HEK293T (cell line): ENCODE results near the gene SLC4A7.

Experiments
- CTCF ChIA-PET: fragments of 350-600 bp; formaldehyde crosslinking; extraction: SDS; loops from one replicate; lab custom pipeline; 2021; ENCODE audit warnings: antibody characterized with exemption, inconsistent platforms; lab: Yijun Ruan, JAX
- POLR2A ChIA-PET: fragments of 350-600 bp; formaldehyde crosslinking; extraction: SDS; loops from one replicate; lab custom pipeline; 2020; ENCODE audit warnings: antibody characterized with exemption, inconsistent platforms; lab: Yijun Ruan, JAX
- DNase-seq: peaks from one replicate; pipeline ENCODE4 v3.0.0; 2012; ENCODE audit warnings: mixed read lengths; ENCODE audit errors: extremely low spot score
- ARNT ChIP-seq: fragments of 450-650 bp; IDR thresholded peaks from 2 replicates; pipeline ENCODE4 v1.6.1; 2017; ENCODE audit warnings: mild to moderate bottlenecking
- BHLHE40 ChIP-seq: fragments of 450-650 bp; IDR thresholded peaks from 2 replicates; pipeline ENCODE4 v1.6.1; 2016; ENCODE audit warnings: mild to moderate bottlenecking, moderate library complexity, borderline replicate concordance
- CTBP1 ChIP-seq: fragments of 450-650 bp; IDR thresholded peaks from 2 replicates; pipeline ENCODE4 v1.6.1; 2016; ENCODE audit warnings: borderline replicate concordance
- ELF4 ChIP-seq: fragments of 450-650 bp; IDR thresholded peaks from 2 replicates; pipeline ENCODE4 v1.6.1; 2017; ENCODE audit warnings: antibody characterized with exemption
- FOXA1 ChIP-seq: fragments of 450-650 bp; IDR thresholded peaks from 2 replicates; pipeline ENCODE4 v1.6.1; 2016; ENCODE audit warnings: mild to moderate bottlenecking
- FOXK2 ChIP-seq: fragments of 450-650 bp; IDR thresholded peaks from 2 replicates; pipeline ENCODE4 v1.6.1; 2016; ENCODE audit warnings: mild to moderate bottlenecking
- FOXM1 ChIP-seq: fragments of 450-650 bp; IDR thresholded peaks from 2 replicates; pipeline ENCODE4 v1.6.1; 2017; ENCODE audit warnings: mild to moderate bottlenecking, borderline replicate concordance
- HDGF ChIP-seq: fragments of 450-650 bp; IDR thresholded peaks from 2 replicates; pipeline ENCODE4 v1.6.1; 2017; ENCODE audit warnings: antibody characterized with exemption, borderline replicate concordance
- L3MBTL2 ChIP-seq: fragments of 450-650 bp; conservative IDR thresholded peaks from 2 replicates; pipeline ENCODE4 v1.6.1; 2016; ENCODE audit warnings: mild to moderate bottlenecking
- LEF1 ChIP-seq: fragments of 450-650 bp; IDR thresholded peaks from 2 replicates; pipeline ENCODE4 v1.6.1; 2017; ENCODE audit warnings: mild to moderate bottlenecking, borderline replicate concordance
- NFRKB ChIP-seq: fragments of 450-650 bp; IDR thresholded peaks from 2 replicates; pipeline ENCODE4 v1.6.1; 2016; ENCODE audit warnings: mild to moderate bottlenecking, moderate library complexity
- PKNOX1 ChIP-seq: fragments of 450-650 bp; IDR thresholded peaks from 2 replicates; pipeline ENCODE4 v1.6.1; 2016
- SP1 ChIP-seq: fragments of 450-650 bp; IDR thresholded peaks from 2 replicates; pipeline ENCODE4 v1.6.1; 2017
- SUZ12 ChIP-seq: fragments of 450-650 bp; IDR thresholded peaks from 2 replicates; pipeline ENCODE4 v1.6.1; 2016; ENCODE audit warnings: mild to moderate bottlenecking
- TARDBP ChIP-seq: fragments of 450-650 bp; IDR thresholded peaks from 2 replicates; pipeline ENCODE4 v1.6.1; 2016
- ZNF384 ChIP-seq: fragments of 450-650 bp; IDR thresholded peaks from 2 replicates; pipeline ENCODE4 v1.6.1; 2016

Gene SLC4A7

GRCh38 chr3:27464646-27465045 lies 19.5 kb downstream of the SLC4A7 start:
- DNase-seq = no peak
- ChIA-PET POLR2A (no interaction called here), CTCF (no interaction called here)
- TF ChIP-seq BHLHE40 (no peak), L3MBTL2 (no peak), PKNOX1 (no peak), SP1 (no peak), FOXA1 (no peak), ELF4 (no peak), SUZ12 (no peak), NFRKB (no peak), HDGF (no peak), FOXM1 (no peak), ARNT (no peak), ZNF384 (no peak), TARDBP (no peak), LEF1 (no peak), FOXK2 (no peak)

GRCh38 chr3:27462228-27462627 lies 22.0 kb downstream of the SLC4A7 start:
- TF ChIP-seq NFRKB = no peak
- TF ChIP-seq ELF4 = no peak
- TF ChIP-seq L3MBTL2 = no peak
- no peak for DNase-seq
- POLR2A ChIA-PET = no interaction called here
- CTCF ChIA-PET = no interaction called here

GRCh38 chr3:27458929-27459328 lies 25.3 kb downstream of the SLC4A7 start:
- no peak for DNase-seq
- ChIA-PET CTCF (no interaction called here), POLR2A (no interaction called here)
- TF ChIP-seq ELF4 (no peak), NFRKB (no peak), SUZ12 (no peak), CTBP1 (no peak), TARDBP (no peak), FOXM1 (no peak), FOXA1 (no peak), BHLHE40 (no peak), L3MBTL2 (no peak), ZNF384 (no peak), FOXK2 (no peak)

- ChIA-PET POLR2A (no interaction called here), CTCF (no interaction called here)
Observed at GRCh38 chr3:27456554-27456953, 27.6 kb downstream of the SLC4A7 start.

GRCh38 chr3:27454914-27455313 lies 29.3 kb downstream of the SLC4A7 start:
- no peak for DNase-seq
- TF ChIP-seq FOXK2 = no peak
- TF ChIP-seq NFRKB = no peak
- TF ChIP-seq HDGF = no peak
- TF ChIP-seq BHLHE40 = no peak
- no peak for TF ChIP-seq FOXA1
- no peak for TF ChIP-seq CTBP1
- no peak for TF ChIP-seq L3MBTL2
- no peak for TF ChIP-seq PKNOX1
- TF ChIP-seq ELF4 = no peak
- TF ChIP-seq TARDBP = no peak
- no peak for TF ChIP-seq ZNF384
- no peak for TF ChIP-seq SP1
- no peak for TF ChIP-seq LEF1
- POLR2A ChIA-PET = no interaction called here
- CTCF ChIA-PET = no interaction called here

More at GRCh38 chr3:27456554-27456953, 27.6 kb downstream of the SLC4A7 start:
- no peak for DNase-seq
- TF ChIP-seq SP1 = no peak
- TF ChIP-seq L3MBTL2 = no peak
- no peak for TF ChIP-seq TARDBP
- TF ChIP-seq SUZ12 = no peak
- no peak for TF ChIP-seq NFRKB
- TF ChIP-seq ELF4 = no peak
- no peak for TF ChIP-seq LEF1
- no peak for TF ChIP-seq BHLHE40
- no peak for TF ChIP-seq FOXM1
- no peak for TF ChIP-seq CTBP1
- TF ChIP-seq ARNT = no peak
- TF ChIP-seq FOXA1 = no peak
- no peak for TF ChIP-seq PKNOX1
- TF ChIP-seq FOXK2 = no peak
- TF ChIP-seq ZNF384 = no peak

GRCh38 chr3:27454461-27454860 lies 29.7 kb downstream of the SLC4A7 start:
- TF ChIP-seq SUZ12 (no peak), PKNOX1 (no peak), CTBP1 (no peak), SP1 (no peak), FOXA1 (no peak), ELF4 (no peak), FOXK2 (no peak), ZNF384 (no peak), ARNT (no peak), HDGF (no peak), TARDBP (no peak), NFRKB (no peak), FOXM1 (no peak), L3MBTL2 (no peak), BHLHE40 (no peak), LEF1 (no peak)
- ChIA-PET CTCF (no interaction called here), POLR2A (no interaction called here)
- no peak for DNase-seq
